Vagina (tissue), 2 donors: ENCODE results near the gene RTL1.

ENCODE experiments used
- CTCF ChIP-seq, 3 experiments: fragments of 450-650 bp in 2 of 3; fragments of 200-600 bp in 1 of 3; sonication (generic) in 1 of 3; IDR thresholded peaks; one replicate each; pipeline ENCODE4 v1.5.1; 2017 to 2019; ENCODE audit warnings: antibody characterized with exemption in 3 of 3, mild to moderate bottlenecking in 2 of 3, moderate library complexity in 2 of 3
- POLR2A ChIP-seq, 2 donors: fragments of 450-650 bp; IDR thresholded peaks; one replicate each; pipeline ENCODE4 v1.6.1; 2017; ENCODE audit warnings: antibody characterized with exemption in 2 of 2, mild to moderate bottlenecking in 2 of 2, moderate library complexity in 2 of 2

- TF ChIP-seq POLR2A (IDR thresholded peaks at IDR 0.05) (no peak), CTCF (IDR thresholded peaks at IDR 0.05) (no peak)
These were observed 64.3 kb downstream of the RTL1 start for GRCh38 chr14:100839315-100839585.
